ENCODE measurements around the gene SUGP2. TPM values are rescaled to one million over a fixed set of nuclear protein-coding genes. Genes with fewer than 3 reads are reported as not detected.

Gene SUGP2
- total and polyA plus RNA-seq, 9 of the 15 experiments (the other 6 are each of a cell fraction or from before 2014, with no cell fraction given) = 13.1 to 101 (median 63.1) TPM

DNA sequence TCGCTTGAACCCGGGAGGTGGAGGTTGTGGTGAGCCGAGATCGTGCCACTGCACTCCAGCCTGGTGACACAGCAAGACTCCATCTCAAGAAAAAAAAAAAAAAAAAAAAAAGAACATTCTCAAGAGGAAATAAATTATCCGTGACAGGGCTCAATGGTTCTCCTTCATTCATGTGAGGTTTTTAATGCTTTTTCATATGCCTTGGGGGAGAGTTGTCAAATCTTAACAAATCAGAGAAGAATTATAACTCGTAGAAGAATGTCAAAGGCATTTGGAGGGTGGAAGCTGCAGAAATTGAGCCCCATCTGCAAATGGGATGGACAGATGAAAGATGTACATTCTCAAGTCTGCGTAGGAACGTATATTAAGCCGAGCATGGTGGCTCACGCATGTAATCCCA, 57.4 kb downstream of the SUGP2 start (continued):
- TF ChIP-seq PBX2 (CRISPR knock-in tag; IDR thresholded peaks at IDR 0.05; ENCODE audit: low read depth) (no peak), PBX2 (tag; conservative IDR thresholded peaks at IDR 0.05; ENCODE audit: low read depth) (peak; percentile 43)

- ATAC-seq (no peak), DNase-seq (ENCODE audit: extremely low read depth in 1 of 4, low spot score in 3 of 4) (no peak), FAIRE-seq (no peak)
- no peak overlapping the region for H2AFZ ChIP-seq (ENCODE audit: low read depth, low read length)
- TF ChIP-seq ZNF384 (IDR thresholded peaks at IDR 0.05; ENCODE audit: low read depth, low read length) = peak; percentile 33; the same call in 1 of the 2 replicates
- no peak for TF ChIP-seq TFE3 (CRISPR knock-in tag; IDR thresholded peaks at IDR 0.05)
- no peak for TF ChIP-seq ZNF146 (CRISPR knock-in tag; IDR thresholded peaks at IDR 0.05; ENCODE audit: unreplicated experiment)
- TF ChIP-seq, protein P1, sequence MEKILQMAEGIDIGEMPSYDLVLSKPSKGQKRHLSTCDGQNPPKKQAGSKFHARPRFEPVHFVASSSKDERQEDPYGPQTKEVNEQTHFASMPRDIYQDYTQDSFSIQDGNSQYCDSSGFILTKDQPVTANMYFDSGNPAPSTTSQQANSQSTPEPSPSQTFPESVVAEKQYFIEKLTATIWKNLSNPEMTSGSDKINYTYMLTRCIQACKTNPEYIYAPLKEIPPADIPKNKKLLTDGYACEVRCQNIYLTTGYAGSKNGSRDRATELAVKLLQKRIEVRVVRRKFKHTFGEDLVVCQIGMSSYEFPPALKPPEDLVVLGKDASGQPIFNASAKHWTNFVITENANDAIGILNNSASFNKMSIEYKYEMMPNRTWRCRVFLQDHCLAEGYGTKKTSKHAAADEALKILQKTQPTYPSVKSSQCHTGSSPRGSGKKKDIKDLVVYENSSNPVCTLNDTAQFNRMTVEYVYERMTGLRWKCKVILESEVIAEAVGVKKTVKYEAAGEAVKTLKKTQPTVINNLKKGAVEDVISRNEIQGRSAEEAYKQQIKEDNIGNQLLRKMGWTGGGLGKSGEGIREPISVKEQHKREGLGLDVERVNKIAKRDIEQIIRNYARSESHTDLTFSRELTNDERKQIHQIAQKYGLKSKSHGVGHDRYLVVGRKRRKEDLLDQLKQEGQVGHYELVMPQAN (IDR thresholded peaks at IDR 0.05; ENCODE audit: borderline replicate concordance) = no peak
- H3K4me2 ChIP-seq (ENCODE audit: insufficient read depth, low read length) = no peak overlapping the region
- H3K27ac ChIP-seq (ENCODE audit: extremely low read depth, low read depth, low read length) = no peak overlapping the region
- no peak overlapping the region for H3K4me3 ChIP-seq
- 86% methylated on average over 3 of the region's 3 CpGs for WGBS (ENCODE audit: insufficient coverage, low coverage, missing lambda C conversion rate)
- POLR2A ChIA-PET = no interaction called here
- in situ Hi-C loops (cut with MboI) = no loop called here
- H3K9me3 ChIP-seq (replicated peaks; ENCODE audit: control insufficient read depth, insufficient read depth, low read depth, low read length) = no peaks in the 10 kb centered on the region
- intact Hi-C loops (cut with micrococcal nuclease) = no loop called here
- H3K9ac ChIP-seq (ENCODE audit: insufficient read depth in 1 of 2, low read depth in 2 of 2, low read length in 2 of 2) = no peak overlapping the region
- H4K20me1 ChIP-seq (replicated peaks; ENCODE audit: control insufficient read depth, insufficient read depth, low read length) = no peaks in the 10 kb centered on the region
- peaks cover 9 to 12% of the 10 kb centered on the region in 2 experiments for H3K4me1 ChIP-seq (replicated peaks in 1 of 2; ENCODE audit: control insufficient read depth in 2 of 2, insufficient read depth in 2 of 2, low read length in 2 of 2)
- no peaks in the 10 kb centered on the region for H3K79me2 ChIP-seq (ENCODE audit: control insufficient read depth, insufficient read depth, low read length)
- no peaks in the 10 kb centered on the region for H3K9me1 ChIP-seq (ENCODE audit: control insufficient read depth, insufficient read depth, low read length)
- H3K36me3 ChIP-seq (ENCODE audit: control insufficient read depth, insufficient read depth, low read length) = no peaks in the 10 kb centered on the region
- H3K27me3 ChIP-seq (ENCODE audit: control insufficient read depth in 2 of 2, insufficient read depth in 2 of 2, low read length in 2 of 2) = no peaks in the 10 kb centered on the region; a peak in 1 of 5 replicates
- CTCF ChIA-PET (ENCODE audit: low intra/inter-chr PET ratio) = no interaction called here
- no TSS peak for BruUV-seq (replicated peaks)
Measured at GRCh38 chr19:18975011-18975410, 58.3 kb downstream of the SUGP2 start.

Measured in K562 (cell line).